ENCODE results near the gene KDM4C. TPM values are rescaled to one million over a fixed set of nuclear protein-coding genes. Genes with fewer than 3 reads are reported as not detected.

KDM4C gene
- total RNA-seq, 1 experiment from 2014 or later = 7.1 TPM

DNA sequence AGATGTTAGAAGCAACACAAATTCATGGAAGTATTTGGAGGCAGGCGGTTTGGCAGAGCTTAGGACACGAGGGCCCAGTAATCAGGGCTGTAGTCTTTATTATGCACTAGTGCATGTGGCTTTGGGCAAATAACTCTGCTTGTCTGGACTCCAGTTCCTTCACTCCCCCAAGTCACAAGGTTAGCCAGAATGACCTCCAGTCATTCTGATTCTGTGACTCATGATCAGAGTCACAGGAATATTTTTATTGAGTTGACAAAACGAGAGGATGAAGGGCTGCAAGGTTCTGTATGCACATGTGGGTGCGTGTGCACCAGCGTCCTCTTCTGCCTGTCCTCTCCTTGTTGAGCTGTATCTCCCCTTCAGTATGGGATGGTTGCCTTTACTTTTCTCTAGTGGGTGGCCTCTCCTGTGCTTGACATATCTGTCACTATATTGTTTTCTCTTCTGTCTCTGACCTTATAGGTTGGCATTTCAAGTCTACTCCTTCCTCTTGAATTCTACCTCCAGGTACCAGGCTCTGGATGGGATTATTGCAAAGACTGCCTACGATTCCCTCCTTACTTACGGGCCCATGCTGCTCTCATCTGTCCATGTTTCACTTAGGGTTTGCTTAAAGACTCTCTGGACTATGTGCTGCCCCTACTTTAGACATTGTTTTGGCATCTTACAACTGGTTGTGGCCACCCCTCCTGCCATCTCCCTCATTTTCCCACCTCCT lies 94.6 kb downstream of the KDM4C start:
- CTCF ChIA-PET = no interaction called here
- in situ Hi-C loops (cut with HindIII; ENCODE audit: low pct_unique_long_range_greater_than_20kb, low sequenced_read_pairs) = no loop called here
- POLR2A ChIA-PET = no interaction called here
- DNase-seq (ENCODE audit: low read depth, low spot score) = peak; percentile 27
- Histone ChIP-seq H3K4me3 (ENCODE audit: low read depth in 2 of 2, low read length in 2 of 2) (no peak overlapping the region), H3K27me3 (ENCODE audit: control insufficient read depth, insufficient read depth, low read length) (no peaks in the 10 kb centered on the region), H3K27ac (ENCODE audit: low read length) (no peak overlapping the region), H3K9me3 (ENCODE audit: control insufficient read depth, insufficient read depth, low read depth, low read length) (no peaks in the 10 kb centered on the region), H3K4me1 (ENCODE audit: control insufficient read depth, insufficient read depth, low read length) (no peaks in the 10 kb centered on the region), H3K36me3 (ENCODE audit: control insufficient read depth, insufficient read depth, low read length) (no peaks in the 10 kb centered on the region)
- peak; percentile 77 for ATAC-seq
- intact Hi-C loops (cut with micrococcal nuclease; ENCODE audit: unreplicated experiment) = no loop called here
- TF ChIP-seq TCF7L2 (IDR thresholded peaks at IDR 0.05; ENCODE audit: low read depth, low read length) (no peak), SIN3A (IDR thresholded peaks at IDR 0.05; ENCODE audit: borderline replicate concordance, insufficient read depth, low read depth, low read length) (no peak), POLR2AphosphoS5 (IDR thresholded peaks at IDR 0.05; ENCODE audit: low read depth, low read length) (no peak)
- TF ChIP-seq, protein P1, sequence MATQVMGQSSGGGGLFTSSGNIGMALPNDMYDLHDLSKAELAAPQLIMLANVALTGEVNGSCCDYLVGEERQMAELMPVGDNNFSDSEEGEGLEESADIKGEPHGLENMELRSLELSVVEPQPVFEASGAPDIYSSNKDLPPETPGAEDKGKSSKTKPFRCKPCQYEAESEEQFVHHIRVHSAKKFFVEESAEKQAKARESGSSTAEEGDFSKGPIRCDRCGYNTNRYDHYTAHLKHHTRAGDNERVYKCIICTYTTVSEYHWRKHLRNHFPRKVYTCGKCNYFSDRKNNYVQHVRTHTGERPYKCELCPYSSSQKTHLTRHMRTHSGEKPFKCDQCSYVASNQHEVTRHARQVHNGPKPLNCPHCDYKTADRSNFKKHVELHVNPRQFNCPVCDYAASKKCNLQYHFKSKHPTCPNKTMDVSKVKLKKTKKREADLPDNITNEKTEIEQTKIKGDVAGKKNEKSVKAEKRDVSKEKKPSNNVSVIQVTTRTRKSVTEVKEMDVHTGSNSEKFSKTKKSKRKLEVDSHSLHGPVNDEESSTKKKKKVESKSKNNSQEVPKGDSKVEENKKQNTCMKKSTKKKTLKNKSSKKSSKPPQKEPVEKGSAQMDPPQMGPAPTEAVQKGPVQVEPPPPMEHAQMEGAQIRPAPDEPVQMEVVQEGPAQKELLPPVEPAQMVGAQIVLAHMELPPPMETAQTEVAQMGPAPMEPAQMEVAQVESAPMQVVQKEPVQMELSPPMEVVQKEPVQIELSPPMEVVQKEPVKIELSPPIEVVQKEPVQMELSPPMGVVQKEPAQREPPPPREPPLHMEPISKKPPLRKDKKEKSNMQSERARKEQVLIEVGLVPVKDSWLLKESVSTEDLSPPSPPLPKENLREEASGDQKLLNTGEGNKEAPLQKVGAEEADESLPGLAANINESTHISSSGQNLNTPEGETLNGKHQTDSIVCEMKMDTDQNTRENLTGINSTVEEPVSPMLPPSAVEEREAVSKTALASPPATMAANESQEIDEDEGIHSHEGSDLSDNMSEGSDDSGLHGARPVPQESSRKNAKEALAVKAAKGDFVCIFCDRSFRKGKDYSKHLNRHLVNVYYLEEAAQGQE (IDR thresholded peaks at IDR 0.05; ENCODE audit: insufficient read depth in 1 of 2, low read depth in 2 of 2, low read length in 1 of 2) = no peak
- TF ChIP-seq, protein P2, sequence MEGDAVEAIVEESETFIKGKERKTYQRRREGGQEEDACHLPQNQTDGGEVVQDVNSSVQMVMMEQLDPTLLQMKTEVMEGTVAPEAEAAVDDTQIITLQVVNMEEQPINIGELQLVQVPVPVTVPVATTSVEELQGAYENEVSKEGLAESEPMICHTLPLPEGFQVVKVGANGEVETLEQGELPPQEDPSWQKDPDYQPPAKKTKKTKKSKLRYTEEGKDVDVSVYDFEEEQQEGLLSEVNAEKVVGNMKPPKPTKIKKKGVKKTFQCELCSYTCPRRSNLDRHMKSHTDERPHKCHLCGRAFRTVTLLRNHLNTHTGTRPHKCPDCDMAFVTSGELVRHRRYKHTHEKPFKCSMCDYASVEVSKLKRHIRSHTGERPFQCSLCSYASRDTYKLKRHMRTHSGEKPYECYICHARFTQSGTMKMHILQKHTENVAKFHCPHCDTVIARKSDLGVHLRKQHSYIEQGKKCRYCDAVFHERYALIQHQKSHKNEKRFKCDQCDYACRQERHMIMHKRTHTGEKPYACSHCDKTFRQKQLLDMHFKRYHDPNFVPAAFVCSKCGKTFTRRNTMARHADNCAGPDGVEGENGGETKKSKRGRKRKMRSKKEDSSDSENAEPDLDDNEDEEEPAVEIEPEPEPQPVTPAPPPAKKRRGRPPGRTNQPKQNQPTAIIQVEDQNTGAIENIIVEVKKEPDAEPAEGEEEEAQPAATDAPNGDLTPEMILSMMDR (IDR thresholded peaks at IDR 0.05) = no peak
- BruUV-seq (replicated peaks) = no TSS peak

DNA sequence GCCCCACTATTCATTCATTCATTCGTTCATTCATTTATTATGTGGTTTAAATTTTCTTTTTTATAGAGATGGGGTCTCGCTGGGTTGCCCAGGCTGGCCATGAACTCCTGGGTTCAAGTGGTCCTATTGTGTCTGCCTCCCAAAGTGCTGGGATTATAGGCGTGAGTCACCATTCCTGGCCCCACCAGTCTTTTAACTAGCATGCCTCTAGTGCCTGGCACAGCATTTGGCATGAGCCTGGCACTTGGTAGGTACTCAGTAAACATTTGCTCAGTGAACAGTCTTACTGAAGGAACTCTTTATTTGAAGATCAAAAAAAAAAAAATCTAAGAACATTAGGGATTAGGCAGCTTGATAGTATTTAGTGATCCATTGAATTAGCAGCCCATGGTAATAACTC lies 98.1 kb downstream of the KDM4C start:
- no peak for ATAC-seq
- in situ Hi-C loops (cut with HindIII; ENCODE audit: low pct_unique_long_range_greater_than_20kb, low sequenced_read_pairs) (no loop called here), intact Hi-C loops (cut with micrococcal nuclease; ENCODE audit: unreplicated experiment) (no loop called here)
- CTCF ChIA-PET = no interaction called here
- POLR2A ChIA-PET = no interaction called here
- H3K36me3 ChIP-seq (ENCODE audit: control insufficient read depth, insufficient read depth, low read length) = no peaks in the 10 kb centered on the region
- no TSS peak for BruUV-seq (replicated peaks)
- no peaks in the 10 kb centered on the region for H3K27me3 ChIP-seq (ENCODE audit: control insufficient read depth, insufficient read depth, low read length)
- no peak overlapping the region for H3K27ac ChIP-seq (ENCODE audit: low read length)
- no peak for DNase-seq (ENCODE audit: low read depth, low spot score)
- TF ChIP-seq TCF7L2 (IDR thresholded peaks at IDR 0.05; ENCODE audit: low read depth, low read length) (no peak), POLR2AphosphoS5 (IDR thresholded peaks at IDR 0.05; ENCODE audit: low read depth, low read length) (no peak), SIN3A (IDR thresholded peaks at IDR 0.05; ENCODE audit: borderline replicate concordance, insufficient read depth, low read depth, low read length) (no peak)
- TF ChIP-seq, protein P2 (IDR thresholded peaks at IDR 0.05) = no peak
- TF ChIP-seq, protein P1 (IDR thresholded peaks at IDR 0.05; ENCODE audit: insufficient read depth in 1 of 2, low read depth in 2 of 2, low read length in 1 of 2) = no peak
- H3K4me3 ChIP-seq (ENCODE audit: low read depth in 2 of 2, low read length in 2 of 2) = no peak overlapping the region
- H3K4me1 ChIP-seq (ENCODE audit: control insufficient read depth, insufficient read depth, low read length) = no peaks in the 10 kb centered on the region
- no peaks in the 10 kb centered on the region for H3K9me3 ChIP-seq (ENCODE audit: control insufficient read depth, insufficient read depth, low read depth, low read length)
